Upper lobe of left lung (tissue), 4 donors: ENCODE measurements around the gene USP51.
"Not testable (repeated sequence)": the region's sequence is repeated elsewhere in the genome, so short reads cannot be mapped to it uniquely, and the experiment has no call there.

Experiments used
- CTCF ChIP-seq, 6 experiments: fragments of 450-650 bp in 4 of 6; fragments of 200-600 bp in 2 of 6; sonication (generic) in 2 of 6; IDR thresholded peaks; one replicate each; pipeline ENCODE4 v1.5.1; 2016 to 2019; ENCODE audit warnings: antibody characterized with exemption in 6 of 6
- POLR2A ChIP-seq, 4 donors: fragments of 450-650 bp; IDR thresholded peaks; one replicate each; pipeline ENCODE4 v1.5.1; 2016 to 2017; ENCODE audit warnings: antibody characterized with exemption in 4 of 4, mild to moderate bottlenecking in 2 of 4
- POLR2AphosphoS5 ChIP-seq, 2 donors: sonication (generic); formaldehyde crosslinking; IDR thresholded peaks; one replicate each; pipeline ENCODE4 v1.5.1; 2017; ENCODE audit warnings: antibody characterized with exemption in 2 of 2

- TF ChIP-seq CTCF, POLR2A, POLR2AphosphoS5 (IDR thresholded peaks at IDR 0.05): not testable (repeated sequence)
Observed at GRCh38 chrX:55479956-55480355, 9.7 kb downstream of the USP51 start.
